GM12878 (cell line): Measurements from ENCODE around the gene AGAP2. TPM values are rescaled to one million over a fixed set of nuclear protein-coding genes. Genes with fewer than 3 reads are reported as not detected.

Source experiments
- BACH1 ChIP-seq: fragments of 450-650 bp; IDR thresholded peaks from 2 replicates; pipeline ENCODE4 v1.6.1; 2017; ENCODE audit warnings: mild to moderate bottlenecking, borderline replicate concordance
- ETV6 ChIP-seq, 2 experiments: fragments of 450-650 bp in 1 of 2; IDR thresholded peaks in 1 of 2; conservative IDR thresholded peaks in 1 of 2; 2 replicates each; pipeline ENCODE4 v1.6.1; 2014; ENCODE audit warnings: antibody characterized with exemption in 1 of 2, borderline replicate concordance in 1 of 2, low read depth in 1 of 2, mild to moderate bottlenecking in 1 of 2, moderate library complexity in 1 of 2
- HCFC1 ChIP-seq: fragments of 150-350 bp; IDR thresholded peaks from 2 replicates; pipeline ENCODE4 v1.6.1; 2014; ENCODE audit warnings: low read length
- KAT2A ChIP-seq: conservative IDR thresholded peaks from 2 replicates; pipeline ENCODE4 v1.6.1; 2011; ENCODE audit warnings: low read depth, low read length; ENCODE audit not compliant: control insufficient read depth
- MEF2B ChIP-seq: fragments of 450-650 bp; IDR thresholded peaks from 2 replicates; pipeline ENCODE4 v1.6.1; 2018; ENCODE audit warnings: mild to moderate bottlenecking, moderate library complexity; ENCODE audit not compliant: partially characterized antibody, poor library complexity, severe bottlenecking
- POLR2AphosphoS5 ChIP-seq: IDR thresholded peaks from 2 replicates; pipeline ENCODE4 v1.6.1; 2011; ENCODE audit warnings: mild to moderate bottlenecking, low read length, inconsistent platforms
- RFX5 ChIP-seq: IDR thresholded peaks from 2 replicates; pipeline ENCODE4 v1.6.1; 2011; ENCODE audit warnings: low read depth, low read length, improper control_type of control experiment
- WRNIP1 ChIP-seq: IDR thresholded peaks from 2 replicates; pipeline ENCODE4 v1.6.1; 2011; ENCODE audit warnings: low read depth, low read length, improper control_type of control experiment, borderline replicate concordance
- polyA plus RNA-seq, 11 experiments: library from polyadenylated mRNA; depleted of rRNA in 4 of 11; unstranded in 6 of 11; stranded (reverse) in 5 of 11; fragments of >200 nt; fragmentation: Nextera tagmentation in 4 of 11; fragmentation: Illumina TruSeq in 1 of 11; extraction: Ambion mirVana in 4 of 11; extraction: Trizol in 1 of 11; gene quantifications; 1 replicate in 1 of 11; 2 replicates in 10 of 11; pipeline versions ENCODE4 v1.2.1 to v1.2.3, GENCODE V29; 2011 to 2016; ENCODE audit warnings: inconsistent platforms in 2 of 11, missing spikeins in 2 of 11, low read depth in 1 of 11
- total RNA-seq, 4 experiments: library from RNA; depleted of rRNA in 3 of 4; stranded (reverse); fragments of >200 nt in 3 of 4; fragmentation: Illumina TruSeq in 1 of 4; extraction: Trizol in 1 of 4; gene quantifications; 2 replicates each; pipeline versions ENCODE4 v1.2.1 to v1.2.3, GENCODE V29; 2013 to 2021
- TF ChIP-seq, protein P1 (sequence below): fragments of 450-650 bp; IDR thresholded peaks from 2 replicates; pipeline ENCODE4 v1.6.1; 2017; ENCODE audit warnings: mild to moderate bottlenecking, low read depth, inconsistent platforms; ENCODE audit not compliant: poor library complexity, severe bottlenecking
- TF ChIP-seq, protein P2 (sequence below): fragments of 450-650 bp; conservative IDR thresholded peaks from 2 replicates; pipeline ENCODE4 v1.6.1; 2017; ENCODE audit warnings: mild to moderate bottlenecking, moderate library complexity
- TF ChIP-seq, protein P3 (sequence below): fragments of 450-650 bp; IDR thresholded peaks from 2 replicates; pipeline ENCODE4 v1.6.1; 2018; ENCODE audit warnings: mild to moderate bottlenecking, low read depth, moderate library complexity; ENCODE audit not compliant: partially characterized antibody

The AGAP2 gene
- total and polyA plus RNA-seq, 10 of the 15 experiments (the other 5 are each of a cell fraction or from before 2014, with no cell fraction given), result 0.29 to 19.8 (median 11.0) TPM

DNA sequence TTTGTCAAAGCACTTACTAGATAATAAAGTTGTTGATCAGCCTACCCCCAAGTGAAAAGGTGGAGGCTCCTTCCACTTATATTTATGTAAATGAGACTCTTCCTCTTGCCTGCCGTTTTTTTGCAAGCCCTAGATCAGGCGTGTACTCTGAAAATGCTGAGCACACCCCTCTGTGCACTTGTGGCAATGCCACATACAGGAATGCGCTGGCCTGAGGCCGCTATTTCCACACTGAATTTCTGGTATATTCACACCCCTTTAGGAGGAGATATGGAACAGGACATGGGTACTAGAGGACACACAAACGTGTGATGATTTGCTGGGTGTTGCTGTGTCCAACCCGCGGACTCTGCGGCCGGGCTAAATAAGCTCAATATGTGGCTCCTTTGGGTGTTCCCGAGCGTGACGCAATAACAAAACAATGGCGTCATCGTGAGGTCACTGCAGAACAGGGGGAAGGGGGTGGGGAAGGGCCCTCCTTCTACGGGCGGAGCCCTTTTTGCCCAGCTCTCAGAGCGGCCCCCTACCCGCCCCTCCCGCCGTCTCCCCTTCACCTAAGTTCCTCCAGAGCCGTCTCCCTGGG, 5.7 kb upstream of the AGAP2 start (continued):
- TF ChIP-seq, protein P1, sequence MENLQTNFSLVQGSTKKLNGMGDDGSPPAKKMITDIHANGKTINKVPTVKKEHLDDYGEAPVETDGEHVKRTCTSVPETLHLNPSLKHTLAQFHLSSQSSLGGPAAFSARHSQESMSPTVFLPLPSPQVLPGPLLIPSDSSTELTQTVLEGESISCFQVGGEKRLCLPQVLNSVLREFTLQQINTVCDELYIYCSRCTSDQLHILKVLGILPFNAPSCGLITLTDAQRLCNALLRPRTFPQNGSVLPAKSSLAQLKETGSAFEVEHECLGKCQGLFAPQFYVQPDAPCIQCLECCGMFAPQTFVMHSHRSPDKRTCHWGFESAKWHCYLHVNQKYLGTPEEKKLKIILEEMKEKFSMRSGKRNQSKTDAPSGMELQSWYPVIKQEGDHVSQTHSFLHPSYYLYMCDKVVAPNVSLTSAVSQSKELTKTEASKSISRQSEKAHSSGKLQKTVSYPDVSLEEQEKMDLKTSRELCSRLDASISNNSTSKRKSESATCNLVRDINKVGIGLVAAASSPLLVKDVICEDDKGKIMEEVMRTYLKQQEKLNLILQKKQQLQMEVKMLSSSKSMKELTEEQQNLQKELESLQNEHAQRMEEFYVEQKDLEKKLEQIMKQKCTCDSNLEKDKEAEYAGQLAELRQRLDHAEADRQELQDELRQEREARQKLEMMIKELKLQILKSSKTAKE, result no peak
- no peak for TF ChIP-seq ETV6 (conservative IDR thresholded peaks at IDR 0.05 in 1 of 2, IDR thresholded peaks at IDR 0.05 in 1 of 2; ENCODE audit: borderline replicate concordance in 1 of 2, low read depth in 1 of 2)
- TF ChIP-seq, protein P2, sequence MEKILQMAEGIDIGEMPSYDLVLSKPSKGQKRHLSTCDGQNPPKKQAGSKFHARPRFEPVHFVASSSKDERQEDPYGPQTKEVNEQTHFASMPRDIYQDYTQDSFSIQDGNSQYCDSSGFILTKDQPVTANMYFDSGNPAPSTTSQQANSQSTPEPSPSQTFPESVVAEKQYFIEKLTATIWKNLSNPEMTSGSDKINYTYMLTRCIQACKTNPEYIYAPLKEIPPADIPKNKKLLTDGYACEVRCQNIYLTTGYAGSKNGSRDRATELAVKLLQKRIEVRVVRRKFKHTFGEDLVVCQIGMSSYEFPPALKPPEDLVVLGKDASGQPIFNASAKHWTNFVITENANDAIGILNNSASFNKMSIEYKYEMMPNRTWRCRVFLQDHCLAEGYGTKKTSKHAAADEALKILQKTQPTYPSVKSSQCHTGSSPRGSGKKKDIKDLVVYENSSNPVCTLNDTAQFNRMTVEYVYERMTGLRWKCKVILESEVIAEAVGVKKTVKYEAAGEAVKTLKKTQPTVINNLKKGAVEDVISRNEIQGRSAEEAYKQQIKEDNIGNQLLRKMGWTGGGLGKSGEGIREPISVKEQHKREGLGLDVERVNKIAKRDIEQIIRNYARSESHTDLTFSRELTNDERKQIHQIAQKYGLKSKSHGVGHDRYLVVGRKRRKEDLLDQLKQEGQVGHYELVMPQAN, result no peak
- TF ChIP-seq, protein P3, sequence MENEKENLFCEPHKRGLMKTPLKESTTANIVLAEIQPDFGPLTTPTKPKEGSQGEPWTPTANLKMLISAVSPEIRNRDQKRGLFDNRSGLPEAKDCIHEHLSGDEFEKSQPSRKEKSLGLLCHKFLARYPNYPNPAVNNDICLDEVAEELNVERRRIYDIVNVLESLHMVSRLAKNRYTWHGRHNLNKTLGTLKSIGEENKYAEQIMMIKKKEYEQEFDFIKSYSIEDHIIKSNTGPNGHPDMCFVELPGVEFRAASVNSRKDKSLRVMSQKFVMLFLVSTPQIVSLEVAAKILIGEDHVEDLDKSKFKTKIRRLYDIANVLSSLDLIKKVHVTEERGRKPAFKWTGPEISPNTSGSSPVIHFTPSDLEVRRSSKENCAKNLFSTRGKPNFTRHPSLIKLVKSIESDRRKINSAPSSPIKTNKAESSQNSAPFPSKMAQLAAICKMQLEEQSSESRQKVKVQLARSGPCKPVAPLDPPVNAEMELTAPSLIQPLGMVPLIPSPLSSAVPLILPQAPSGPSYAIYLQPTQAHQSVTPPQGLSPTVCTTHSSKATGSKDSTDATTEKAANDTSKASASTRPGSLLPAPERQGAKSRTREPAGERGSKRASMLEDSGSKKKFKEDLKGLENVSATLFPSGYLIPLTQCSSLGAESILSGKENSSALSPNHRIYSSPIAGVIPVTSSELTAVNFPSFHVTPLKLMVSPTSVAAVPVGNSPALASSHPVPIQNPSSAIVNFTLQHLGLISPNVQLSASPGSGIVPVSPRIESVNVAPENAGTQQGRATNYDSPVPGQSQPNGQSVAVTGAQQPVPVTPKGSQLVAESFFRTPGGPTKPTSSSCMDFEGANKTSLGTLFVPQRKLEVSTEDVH, result peak; percentile 22
- no peak for TF ChIP-seq HCFC1
- peak; percentile 25 for TF ChIP-seq MEF2B
- no peak for TF ChIP-seq RFX5
- TF ChIP-seq BACH1, result 0 out of 2 replicates have a peak, but pooled peaks have one; percentile 42
- no peak for TF ChIP-seq POLR2AphosphoS5
- no peak for TF ChIP-seq WRNIP1
- no peak for TF ChIP-seq KAT2A
